ENCODE measurements around the gene RCN1.

DNA sequence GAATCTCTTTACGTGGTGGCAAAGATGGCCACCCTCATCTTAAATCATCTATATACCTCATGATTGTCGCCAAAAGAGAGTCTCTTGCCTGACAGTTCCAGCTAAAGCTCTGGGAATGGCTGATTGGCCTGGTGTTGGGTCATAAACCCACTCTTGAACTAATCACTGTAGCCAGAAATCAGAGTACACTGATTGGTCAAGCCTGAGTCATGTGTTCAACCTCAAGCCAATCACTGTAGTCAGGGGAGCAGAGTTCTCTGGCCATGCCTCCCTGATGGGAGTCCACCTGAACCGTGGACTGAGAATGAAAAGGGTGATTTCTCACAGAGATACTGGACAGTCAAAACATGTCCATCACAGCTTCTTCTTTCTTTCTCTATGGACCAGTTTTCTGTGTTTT is 45.8 kb downstream of the RCN1 start:
- TF ChIP-seq, protein P1, sequence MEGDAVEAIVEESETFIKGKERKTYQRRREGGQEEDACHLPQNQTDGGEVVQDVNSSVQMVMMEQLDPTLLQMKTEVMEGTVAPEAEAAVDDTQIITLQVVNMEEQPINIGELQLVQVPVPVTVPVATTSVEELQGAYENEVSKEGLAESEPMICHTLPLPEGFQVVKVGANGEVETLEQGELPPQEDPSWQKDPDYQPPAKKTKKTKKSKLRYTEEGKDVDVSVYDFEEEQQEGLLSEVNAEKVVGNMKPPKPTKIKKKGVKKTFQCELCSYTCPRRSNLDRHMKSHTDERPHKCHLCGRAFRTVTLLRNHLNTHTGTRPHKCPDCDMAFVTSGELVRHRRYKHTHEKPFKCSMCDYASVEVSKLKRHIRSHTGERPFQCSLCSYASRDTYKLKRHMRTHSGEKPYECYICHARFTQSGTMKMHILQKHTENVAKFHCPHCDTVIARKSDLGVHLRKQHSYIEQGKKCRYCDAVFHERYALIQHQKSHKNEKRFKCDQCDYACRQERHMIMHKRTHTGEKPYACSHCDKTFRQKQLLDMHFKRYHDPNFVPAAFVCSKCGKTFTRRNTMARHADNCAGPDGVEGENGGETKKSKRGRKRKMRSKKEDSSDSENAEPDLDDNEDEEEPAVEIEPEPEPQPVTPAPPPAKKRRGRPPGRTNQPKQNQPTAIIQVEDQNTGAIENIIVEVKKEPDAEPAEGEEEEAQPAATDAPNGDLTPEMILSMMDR (IDR thresholded peaks at IDR 0.05) = no peak
- TF ChIP-seq POLR2A (IDR thresholded peaks at IDR 0.05) = no peak
